Renal cortex interstitium (tissue), 11 donors: ENCODE data around the gene HEXIM2. TPM values are rescaled to one million over a fixed set of nuclear protein-coding genes. Genes with fewer than 3 reads are reported as not detected.

Experiments
- DNase-seq, 11 donors: peaks; one replicate each; pipeline ENCODE4 v3.0.0-alpha.2; 2013; ENCODE audit warnings: low read depth in 9 of 11, low spot score in 4 of 11; ENCODE audit errors: extremely low read depth in 1 of 11
- polyA plus RNA-seq, 3 donors: library from polyadenylated mRNA; unstranded; fragments of 120-200 nt; gene quantifications; one replicate each; pipeline ENCODE4 v1.2.1, GENCODE V29; 2013; ENCODE audit not compliant: insufficient read length in 3 of 3

HEXIM2 gene
- polyA plus RNA-seq, 3 donors, result 9.3 to 16.8 (median 14.3) TPM

DNA sequence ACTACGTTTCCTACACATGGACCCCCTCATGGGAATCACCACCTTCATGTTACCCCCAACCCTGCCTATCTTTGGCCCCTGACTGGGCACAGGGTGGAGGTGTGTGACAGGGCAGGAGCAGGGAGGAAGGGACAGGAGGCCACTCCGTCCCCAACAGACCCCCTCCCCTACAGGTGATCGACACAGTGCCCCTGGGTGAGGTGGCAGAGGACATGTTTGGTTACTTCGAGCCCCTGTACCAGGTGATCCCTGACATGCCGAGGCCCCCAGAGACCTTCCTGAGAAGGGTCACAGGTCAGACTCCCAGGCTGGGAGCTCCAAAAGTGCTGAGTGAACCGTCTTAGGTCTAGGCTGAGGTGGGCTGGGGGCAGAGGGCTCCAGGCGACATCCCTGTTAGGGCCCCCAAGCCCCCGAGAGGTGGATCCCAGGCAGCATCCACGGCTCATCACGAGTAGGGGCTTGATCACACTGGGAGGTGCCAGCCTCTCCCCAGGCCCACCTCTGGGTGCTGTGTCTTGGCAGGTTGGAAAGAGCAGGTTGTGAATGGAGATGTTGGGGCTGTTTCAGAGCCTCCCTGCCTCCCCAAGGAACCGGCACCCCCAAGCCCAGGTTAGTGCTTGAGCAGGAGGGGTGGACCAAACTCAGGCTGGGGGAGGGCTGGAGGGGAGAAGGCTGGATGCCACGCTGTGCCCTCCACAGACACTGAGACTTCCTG, 24.7 kb upstream of the HEXIM2 start:
- DNase-seq, result no peak

DNA sequence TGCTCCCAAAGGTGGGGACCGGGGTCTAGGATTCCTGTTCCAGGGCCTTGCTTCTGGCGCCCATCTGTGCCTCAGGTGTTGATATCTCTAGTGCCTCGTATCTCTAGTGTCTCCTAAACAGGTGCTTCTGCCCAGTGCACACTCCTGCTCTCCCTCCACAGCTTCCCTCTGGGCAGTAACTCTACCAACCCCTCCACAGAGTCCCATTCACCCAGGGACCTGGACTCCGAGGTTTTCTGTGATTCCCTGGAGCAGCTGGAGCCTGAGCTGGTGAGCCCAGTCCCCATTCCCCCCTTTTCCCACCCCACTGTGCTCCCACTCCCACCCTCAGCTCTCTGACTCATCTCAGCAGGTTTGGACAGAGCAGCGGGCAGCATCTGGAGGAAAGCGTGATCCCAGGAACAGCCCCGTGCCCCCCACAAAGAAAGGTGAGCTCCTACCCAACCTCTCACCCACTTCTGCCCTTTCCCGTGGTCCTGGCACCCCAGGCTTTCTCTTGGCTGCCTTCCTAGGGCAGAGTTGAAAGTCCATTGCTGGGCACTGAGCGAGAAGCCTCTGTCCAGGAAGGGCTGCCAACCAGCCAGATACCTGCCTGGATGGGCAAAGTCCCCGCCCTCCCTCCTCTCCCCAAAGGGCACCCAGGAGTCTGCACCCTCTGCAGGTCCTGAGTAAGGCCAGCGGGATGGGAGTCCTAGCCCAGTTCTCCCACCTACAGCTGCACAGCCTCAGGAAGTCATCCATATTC, 23.9 kb upstream of the HEXIM2 start:
- no peak for DNase-seq

DNA sequence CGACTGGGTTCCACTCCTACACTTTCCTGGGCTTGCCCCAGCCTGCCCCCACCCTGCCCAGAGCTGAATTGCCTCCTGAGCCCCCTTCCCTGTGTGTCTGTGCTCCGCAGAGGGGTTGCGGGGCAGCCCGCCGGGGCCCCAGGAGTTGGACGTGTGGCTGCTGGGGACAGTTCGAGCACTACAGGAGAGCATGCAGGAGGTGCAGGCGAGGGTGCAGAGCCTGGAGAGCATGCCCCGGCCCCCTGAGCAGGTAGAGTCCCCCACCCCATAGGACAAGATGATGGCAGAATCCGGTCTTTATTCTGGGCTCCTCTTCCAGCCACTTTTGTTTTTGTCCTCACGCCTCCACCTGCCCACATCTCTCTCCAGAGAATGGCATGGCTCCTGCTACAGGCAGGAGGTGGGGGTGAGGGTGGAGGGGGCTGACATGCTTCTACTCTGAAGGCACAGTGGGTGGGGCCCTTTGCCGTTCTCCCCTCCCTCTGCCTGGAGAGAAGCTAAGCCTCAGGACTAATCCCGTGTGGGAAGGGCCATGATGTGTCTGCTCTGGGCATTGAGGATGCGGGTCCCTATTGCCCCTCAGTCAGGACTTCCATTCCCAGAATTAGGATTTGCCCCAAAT, 22.7 kb upstream of the HEXIM2 start:
- no peak for DNase-seq

DNA sequence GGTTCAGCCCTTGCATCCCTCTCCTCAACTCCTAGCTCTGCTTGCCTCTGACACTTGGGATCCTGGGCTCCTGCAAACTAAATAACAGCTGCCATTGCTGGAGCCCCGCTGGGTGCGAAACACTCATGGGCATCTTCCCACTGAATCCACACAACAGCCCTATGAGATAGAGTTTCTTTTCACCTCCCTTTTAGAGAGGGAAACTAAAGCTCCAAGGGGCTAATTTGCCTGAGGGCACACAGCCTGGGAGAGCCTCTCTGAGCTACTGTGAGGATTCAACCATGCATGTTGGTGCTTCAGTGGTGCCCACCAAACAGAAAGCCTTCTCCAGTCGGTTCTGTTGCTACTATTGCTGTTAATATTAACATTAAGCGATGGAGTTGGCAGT, 22.1 kb upstream of the HEXIM2 start:
- no peak for DNase-seq

DNA sequence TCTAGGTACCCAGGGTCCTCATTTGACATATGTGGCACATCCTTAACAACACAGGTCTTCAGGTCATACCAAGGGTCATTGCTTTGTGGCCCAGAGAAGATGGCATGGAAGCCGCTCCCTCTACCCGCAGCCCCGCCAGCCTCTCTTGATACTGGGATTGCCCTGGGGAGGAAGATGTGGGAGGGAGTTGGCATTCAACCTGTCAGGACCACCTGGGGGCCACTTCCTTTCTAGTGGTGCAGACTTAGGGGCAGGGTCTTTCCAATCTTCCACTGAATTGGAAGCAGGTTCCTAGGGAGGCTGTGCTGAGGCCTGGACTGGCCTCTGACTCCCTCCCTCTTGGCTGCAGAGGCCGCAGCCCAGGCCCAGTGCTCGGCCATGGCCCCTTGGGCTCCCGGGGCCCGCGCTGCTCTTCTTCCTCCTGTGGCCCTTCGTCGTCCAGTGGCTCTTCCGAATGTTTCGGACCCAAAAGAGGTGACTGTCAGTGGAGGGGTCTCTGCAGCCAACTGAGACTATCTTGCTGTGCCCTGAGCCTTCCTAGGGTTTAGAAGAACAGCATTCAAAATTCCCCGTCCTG, 18.5 kb upstream of the HEXIM2 start:
- DNase-seq, result no peak

DNA sequence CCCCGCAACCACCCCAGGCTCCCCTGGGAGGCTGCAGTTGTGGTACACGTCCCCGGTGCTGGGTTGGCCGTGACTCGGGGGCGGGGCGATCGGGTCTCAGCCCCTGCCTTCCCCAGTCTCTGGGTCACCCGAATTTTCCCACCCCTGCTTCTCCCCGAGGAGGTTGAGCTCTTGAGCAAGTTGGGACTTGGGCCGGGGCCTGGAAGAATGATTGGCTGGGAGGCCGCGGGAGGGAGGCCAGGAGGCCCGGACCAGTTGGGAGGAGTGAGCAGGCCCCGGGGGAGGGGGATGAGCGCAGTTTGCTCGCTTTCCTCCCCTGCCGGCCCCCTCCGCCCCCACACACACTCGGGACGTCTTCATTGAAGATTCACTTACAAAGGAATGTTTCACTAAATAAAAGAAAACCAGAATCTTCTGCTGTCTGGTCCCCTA, 17.9 kb upstream of the HEXIM2 start:
- peak in 6 of 11 donors; percentile 62 to 79 (median 66) for DNase-seq

DNA sequence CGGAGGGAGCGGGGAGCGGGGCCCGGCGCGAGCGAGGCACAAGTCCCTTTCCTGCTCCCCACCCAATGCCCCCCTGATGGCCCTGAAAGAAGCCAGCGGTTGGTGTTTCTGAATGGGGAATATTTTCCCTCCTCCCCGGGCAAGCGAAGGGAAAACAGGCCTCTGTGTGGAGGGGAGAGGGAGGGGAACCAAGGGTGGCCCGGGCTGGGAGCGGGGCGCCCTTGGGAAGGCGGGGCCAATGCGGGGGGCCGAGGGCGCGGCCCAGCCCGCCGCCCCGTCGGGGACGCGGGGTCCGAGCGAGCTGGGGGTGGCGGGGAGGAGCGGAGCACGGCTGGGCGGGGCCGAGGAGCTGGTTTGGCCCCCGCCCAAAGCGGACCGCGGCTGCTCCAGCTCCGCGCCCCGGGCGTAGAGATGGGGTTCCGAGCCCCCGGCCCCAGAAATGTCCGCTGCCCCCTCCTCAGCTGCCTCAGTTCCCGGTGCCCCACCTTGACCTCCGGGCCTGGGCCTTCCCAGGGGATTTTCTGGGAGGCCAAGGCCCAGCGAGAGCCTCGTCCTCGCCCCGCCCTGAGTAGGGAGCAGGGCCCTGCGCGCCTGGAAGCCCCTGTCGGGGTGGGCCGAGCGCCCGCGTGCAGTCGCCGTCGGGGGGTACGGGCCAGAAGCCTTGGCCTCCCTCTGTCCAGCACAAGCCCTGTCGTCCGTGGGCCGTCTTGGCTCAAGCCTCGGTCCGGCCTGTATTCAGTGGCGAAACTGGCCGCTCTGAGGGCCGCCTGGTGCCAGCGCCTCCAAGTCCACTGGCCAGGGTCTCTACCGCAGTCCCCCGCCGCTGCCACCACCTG, 17.3 kb upstream of the HEXIM2 start:
- DNase-seq, result peak in 2 of 11 donors; percentile 48 to 67

DNA sequence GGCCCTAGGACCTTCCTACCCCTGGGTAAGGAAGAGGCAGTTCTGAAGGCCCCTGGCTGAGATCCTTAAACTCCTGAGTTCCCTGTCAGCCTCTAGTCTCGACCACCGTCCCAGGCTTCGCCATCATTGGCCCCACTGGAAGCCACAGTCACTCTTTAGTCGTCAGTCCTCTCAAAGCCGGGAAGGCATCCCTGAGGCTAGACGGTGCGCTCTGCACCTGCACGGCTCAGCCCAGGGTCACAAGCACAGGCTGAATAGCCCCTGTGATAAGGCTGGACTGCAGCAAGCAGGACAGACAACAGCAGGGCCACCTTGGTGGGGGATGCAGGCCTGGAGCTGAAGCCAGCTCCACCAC, 16.7 kb upstream of the HEXIM2 start:
- DNase-seq, result no peak

DNA sequence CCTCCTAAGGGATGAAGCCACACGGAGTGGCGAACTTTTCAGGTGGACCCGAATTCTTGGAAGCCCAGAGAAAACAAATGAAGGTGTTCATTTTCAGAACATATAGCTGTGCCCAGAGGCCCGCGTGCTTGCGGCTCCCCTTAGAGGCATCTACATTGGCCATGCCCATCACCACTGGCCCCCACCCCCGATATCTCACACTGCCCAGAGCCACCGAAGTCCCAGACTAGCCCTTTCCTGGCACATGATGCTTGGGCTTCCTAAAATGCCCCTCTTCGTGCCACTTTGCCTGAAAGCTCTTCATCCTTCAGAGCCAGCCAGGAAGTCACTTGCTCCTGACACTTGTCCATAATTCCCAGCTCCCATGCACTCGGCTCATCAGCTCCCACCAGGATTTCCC, 15.5 kb upstream of the HEXIM2 start:
- no peak for DNase-seq

DNA sequence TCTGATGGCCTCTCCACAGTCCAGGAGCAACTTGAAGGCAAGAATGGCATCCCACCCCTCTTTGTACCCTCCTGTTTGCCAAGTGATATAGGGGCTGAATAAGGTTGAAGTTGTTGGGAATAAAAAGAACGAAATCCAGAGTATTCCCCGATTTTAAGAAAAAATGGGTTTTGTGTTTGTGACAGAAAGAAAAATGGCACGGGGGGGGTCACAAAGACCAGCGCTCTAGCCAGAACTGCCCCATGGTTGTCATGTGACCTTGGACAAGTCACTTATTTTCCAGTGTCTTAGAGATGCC, 15.1 kb upstream of the HEXIM2 start:
- no peak for DNase-seq

DNA sequence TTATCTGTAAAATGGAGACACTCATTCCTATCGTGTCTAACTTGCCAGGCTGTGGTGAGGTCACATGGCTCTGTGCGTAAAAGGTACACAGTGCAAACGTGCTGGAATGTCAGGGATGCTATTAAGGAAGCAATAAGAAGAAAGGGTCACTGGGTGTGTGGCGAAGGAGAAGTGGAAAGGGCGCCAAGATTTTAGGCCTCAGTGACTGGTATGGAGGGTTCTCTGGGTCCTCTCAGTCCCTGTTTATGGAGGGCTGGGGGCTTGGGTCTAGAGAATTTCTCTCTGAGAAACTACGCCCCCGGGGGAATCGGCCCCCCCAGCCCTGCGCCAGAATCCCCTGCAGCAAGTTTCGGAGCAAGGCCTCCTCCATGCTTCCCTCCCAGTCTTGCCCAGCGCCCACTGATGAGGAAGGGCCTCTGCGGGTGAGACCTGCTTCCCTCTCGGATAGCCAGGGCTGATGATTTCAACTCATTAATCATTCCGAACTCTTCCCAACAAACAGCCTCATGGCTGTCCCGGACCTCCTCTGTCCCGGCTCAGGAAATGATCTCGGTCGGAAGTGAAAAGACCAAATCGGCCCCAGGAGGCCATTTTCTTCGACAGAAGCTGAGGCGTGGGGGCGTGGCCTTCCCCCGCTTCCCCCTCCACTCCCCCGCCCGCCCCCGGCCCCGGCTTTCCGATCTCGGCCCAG, 14.6 kb upstream of the HEXIM2 start:
- peak in 5 of 11 donors; percentile 54 to 80 (median 70) for DNase-seq

DNA sequence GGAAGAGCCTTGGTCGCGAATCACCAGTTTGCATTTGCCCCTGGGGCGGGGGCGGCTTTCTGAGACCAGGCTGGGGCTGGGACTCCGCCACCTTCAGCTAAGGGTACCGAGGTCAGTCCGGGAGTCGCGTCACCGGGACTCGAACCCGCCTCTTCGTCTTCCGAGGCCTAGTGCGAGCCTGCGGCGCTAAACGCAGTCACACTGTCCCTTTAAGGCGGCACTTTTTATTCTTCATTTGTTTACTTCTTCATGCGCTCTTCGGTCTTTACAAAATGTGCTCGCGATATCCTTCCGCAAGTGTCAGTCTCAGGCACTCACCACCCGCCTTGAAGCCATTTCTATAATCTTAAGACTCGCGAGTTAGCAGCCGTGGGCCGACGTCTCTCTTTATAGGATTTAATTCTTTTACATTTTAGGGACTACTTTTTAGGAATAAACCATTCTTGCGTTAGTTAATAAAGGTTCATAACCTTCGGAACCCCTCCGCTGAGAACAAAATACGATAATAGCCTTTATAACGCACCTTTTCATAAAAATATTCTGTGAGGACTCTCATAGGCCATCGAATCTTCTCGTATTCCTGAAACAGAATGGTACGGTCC, 14.0 kb upstream of the HEXIM2 start:
- peak in 9 of 11 donors; percentile 88 to 96 (median 92) for DNase-seq

DNA sequence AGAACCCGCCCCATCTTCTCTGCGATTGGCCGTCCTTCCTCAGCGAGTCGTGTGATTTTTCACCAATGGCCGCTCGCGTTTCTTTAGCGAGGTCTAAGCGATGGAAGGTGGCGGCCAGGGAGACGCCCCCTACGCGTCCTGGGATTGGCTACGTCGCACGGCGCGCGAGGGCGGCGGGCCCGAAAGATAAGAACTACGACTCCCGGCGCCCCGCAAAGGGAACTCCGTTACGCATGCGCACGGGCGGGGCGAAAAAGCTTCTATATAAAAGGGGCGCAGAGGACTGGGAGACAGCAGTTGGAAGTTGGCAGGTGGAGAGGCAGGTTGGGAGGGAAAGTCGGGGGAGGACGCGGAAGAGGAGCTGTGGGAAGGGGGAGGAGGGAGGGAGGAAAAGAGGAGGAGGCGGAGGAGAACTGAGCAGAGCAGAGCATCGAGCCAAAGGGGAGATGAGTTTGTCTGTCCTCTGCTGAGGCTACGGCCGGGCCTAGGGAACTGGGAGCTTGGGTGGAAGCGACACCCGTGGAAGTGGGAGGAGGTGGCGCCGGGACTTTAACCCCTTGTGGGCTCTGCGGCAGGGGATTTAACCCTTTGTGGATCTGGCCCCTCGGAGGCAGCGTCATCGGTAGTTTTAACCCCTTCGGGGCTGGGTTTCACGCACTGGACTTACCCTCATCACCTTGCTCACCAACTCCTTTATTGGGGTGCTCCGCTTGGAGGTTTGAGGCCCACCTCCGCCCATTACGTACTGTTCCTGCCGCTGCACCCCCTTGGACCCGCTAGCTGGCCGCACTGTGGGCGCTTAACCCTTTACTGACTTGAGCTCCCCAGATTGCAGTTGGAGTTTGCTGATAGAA, 13.3 kb upstream of the HEXIM2 start, which contains the start of gene HEXIM1:
TSS of gene HEXIM1 (plus strand) at position 293 of the 854 bp plus-strand sequence. CDS start 716 bp downstream, outside the sequence.
- DNase-seq, result peak; percentile 98 to 100 (median 100)

DNA sequence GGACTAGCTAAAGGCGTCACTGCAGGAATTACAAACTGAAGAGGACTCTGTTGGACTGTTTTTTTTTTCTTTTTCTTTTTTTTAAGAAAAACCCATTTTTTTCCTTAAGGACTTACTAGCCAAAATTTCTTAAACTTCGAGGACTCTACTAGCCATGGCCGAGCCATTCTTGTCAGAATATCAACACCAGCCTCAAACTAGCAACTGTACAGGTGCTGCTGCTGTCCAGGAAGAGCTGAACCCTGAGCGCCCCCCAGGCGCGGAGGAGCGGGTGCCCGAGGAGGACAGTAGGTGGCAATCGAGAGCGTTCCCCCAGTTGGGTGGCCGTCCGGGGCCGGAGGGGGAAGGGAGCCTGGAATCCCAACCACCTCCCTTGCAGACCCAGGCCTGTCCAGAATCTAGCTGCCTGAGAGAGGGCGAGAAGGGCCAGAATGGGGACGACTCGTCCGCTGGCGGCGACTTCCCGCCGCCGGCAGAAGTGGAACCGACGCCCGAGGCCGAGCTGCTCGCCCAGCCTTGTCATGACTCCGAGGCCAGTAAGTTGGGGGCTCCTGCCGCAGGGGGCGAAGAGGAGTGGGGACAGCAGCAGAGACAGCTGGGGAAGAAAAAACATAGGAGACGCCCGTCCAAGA, 12.5 kb upstream of the HEXIM2 start:
- peak in 8 of 11 donors; percentile 81 to 90 (median 88) for DNase-seq

DNA sequence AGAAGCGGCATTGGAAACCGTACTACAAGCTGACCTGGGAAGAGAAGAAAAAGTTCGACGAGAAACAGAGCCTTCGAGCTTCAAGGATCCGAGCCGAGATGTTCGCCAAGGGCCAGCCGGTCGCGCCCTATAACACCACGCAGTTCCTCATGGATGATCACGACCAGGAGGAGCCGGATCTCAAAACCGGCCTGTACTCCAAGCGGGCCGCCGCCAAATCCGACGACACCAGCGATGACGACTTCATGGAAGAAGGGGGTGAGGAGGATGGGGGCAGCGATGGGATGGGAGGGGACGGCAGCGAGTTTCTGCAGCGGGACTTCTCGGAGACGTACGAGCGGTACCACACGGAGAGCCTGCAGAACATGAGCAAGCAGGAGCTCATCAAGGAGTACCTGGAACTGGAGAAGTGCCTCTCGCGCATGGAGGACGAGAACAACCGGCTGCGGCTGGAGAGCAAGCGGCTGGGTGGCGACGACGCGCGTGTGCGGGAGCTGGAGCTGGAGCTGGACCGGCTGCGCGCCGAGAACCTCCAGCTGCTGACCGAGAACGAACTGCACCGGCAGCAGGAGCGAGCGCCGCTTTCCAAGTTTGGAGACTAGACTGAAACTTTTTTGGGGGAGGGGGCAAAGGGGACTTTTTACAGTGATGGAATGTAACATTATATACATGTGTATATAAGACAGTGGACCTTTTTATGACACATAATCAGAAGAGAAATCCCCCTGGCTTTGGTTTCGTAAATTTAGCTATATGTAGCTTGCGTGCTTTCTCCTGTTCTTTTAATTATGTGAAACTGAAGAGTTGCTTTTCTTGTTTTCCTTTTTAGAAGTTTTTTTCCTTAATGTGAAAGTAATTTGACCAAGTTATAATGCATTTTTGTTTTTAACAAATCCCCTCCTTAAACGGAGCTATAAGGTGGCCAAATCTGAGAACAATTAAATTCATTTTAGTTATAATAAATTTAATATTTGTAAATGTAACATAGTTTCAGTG, 11.7 kb upstream of the HEXIM2 start:
- DNase-seq, result peak in 4 of 11 donors; percentile 62 to 70 (median 63)
